Nephron progenitor cell (in vitro differentiated cells): ENCODE results near the gene RPA3.

Experiments used
- DNase-seq: peaks from one replicate; pipeline ENCODE4 v3.0.0; 2021
- H3K27ac Mint-ChIP-seq: 2 replicates; pipeline ENCODE4 v1.8.0; 2021; ENCODE audit warnings: mild to moderate bottlenecking, moderate library complexity, mixed read lengths
- H3K27me3 Mint-ChIP-seq: 2 replicates; pipeline ENCODE4 v1.8.0; 2021; ENCODE audit warnings: mild to moderate bottlenecking, low read depth, mixed read lengths; ENCODE audit not compliant: poor library complexity
- H3K36me3 Mint-ChIP-seq: 2 replicates; pipeline ENCODE4 v1.8.0; 2021; ENCODE audit warnings: low read depth, mixed read lengths
- H3K4me1 Mint-ChIP-seq: 2 replicates; pipeline ENCODE4 v1.8.0; 2021; ENCODE audit warnings: mixed read lengths
- H3K4me3 Mint-ChIP-seq: 2 replicates; pipeline ENCODE4 v1.8.0; 2021; ENCODE audit warnings: mild to moderate bottlenecking, moderate library complexity, mixed read lengths
- H3K9me3 Mint-ChIP-seq: 2 replicates; pipeline ENCODE4 v1.8.0; 2021; ENCODE audit warnings: mild to moderate bottlenecking, moderate library complexity, mixed read lengths
- CTCF ChIP-seq: fragments of 200-600 bp; sonication (generic); IDR thresholded peaks from 2 replicates; pipeline ENCODE4 v1.5.0; 2021; ENCODE audit warnings: antibody characterized with exemption

RPA3 gene

GRCh38 chr7:7746458-7746857, 28.1 kb upstream of the RPA3 start:
- no peak for DNase-seq
- no peak for TF ChIP-seq CTCF
- Mint-ChIP-seq H3K27me3 (no peaks in the 10 kb centered on the region), H3K27ac (no peak overlapping the region), H3K4me1 (peaks cover 11% of the 10 kb centered on the region), H3K36me3 (no peaks in the 10 kb centered on the region), H3K4me3 (no peak overlapping the region), H3K9me3 (no peaks in the 10 kb centered on the region)

- no peak for TF ChIP-seq CTCF
- Mint-ChIP-seq H3K27me3 (peaks cover 3% of the 10 kb centered on the region), H3K9me3 (no peaks in the 10 kb centered on the region), H3K4me1 (peaks cover 11% of the 10 kb centered on the region), H3K36me3 (no peaks in the 10 kb centered on the region), H3K4me3 (no peak overlapping the region), H3K27ac (peak overlapping the region; percentile 94)
- DNase-seq = no peak
These were observed 27.6 kb upstream of the RPA3 start for GRCh38 chr7:7745966-7746365.

GRCh38 chr7:7745258-7745657, 26.9 kb upstream of the RPA3 start:
- DNase-seq = no peak
- no peak for TF ChIP-seq CTCF
- no peak overlapping the region for H3K4me3 Mint-ChIP-seq
- H3K4me1 Mint-ChIP-seq = peaks cover 11% of the 10 kb centered on the region
- no peaks in the 10 kb centered on the region for H3K36me3 Mint-ChIP-seq
- H3K27me3 Mint-ChIP-seq = peaks cover 3% of the 10 kb centered on the region
- H3K9me3 Mint-ChIP-seq = no peaks in the 10 kb centered on the region
- no peak overlapping the region for H3K27ac Mint-ChIP-seq

- no peak for TF ChIP-seq CTCF
- Mint-ChIP-seq H3K36me3 (no peaks in the 10 kb centered on the region), H3K27me3 (peaks cover 3% of the 10 kb centered on the region)
These were observed 23.8 kb upstream of the RPA3 start for GRCh38 chr7:7742223-7742622.

GRCh38 chr7:7740037-7740355, 21.6 kb upstream of the RPA3 start:
- Mint-ChIP-seq H3K4me3 (no peak overlapping the region), H3K9me3 (no peaks in the 10 kb centered on the region), H3K36me3 (no peaks in the 10 kb centered on the region), H3K27ac (no peak overlapping the region), H3K4me1 (peaks cover 23% of the 10 kb centered on the region), H3K27me3 (peaks cover 3% of the 10 kb centered on the region)
- DNase-seq = no peak
- TF ChIP-seq CTCF = no peak

More at GRCh38 chr7:7742223-7742622, 23.8 kb upstream of the RPA3 start:
- H3K9me3 Mint-ChIP-seq = no peaks in the 10 kb centered on the region
- no peak overlapping the region for H3K4me3 Mint-ChIP-seq
- DNase-seq = no peak
- peaks cover 16% of the 10 kb centered on the region for H3K4me1 Mint-ChIP-seq
- H3K27ac Mint-ChIP-seq = peak overlapping the region; percentile 37

GRCh38 chr7:7739204-7740036, 21.0 kb upstream of the RPA3 start:
- peaks cover 23% of the 10 kb centered on the region for H3K4me1 Mint-ChIP-seq
- no peak for DNase-seq
- no peak for TF ChIP-seq CTCF
- no peak overlapping the region for H3K4me3 Mint-ChIP-seq
- peaks cover 3% of the 10 kb centered on the region for H3K27me3 Mint-ChIP-seq
- H3K9me3 Mint-ChIP-seq = no peaks in the 10 kb centered on the region
- H3K27ac Mint-ChIP-seq = peak overlapping the region; percentile 26
- no peaks in the 10 kb centered on the region for H3K36me3 Mint-ChIP-seq
